ENCODE results near the gene SYCP2. TPM values are rescaled to one million over a fixed set of nuclear protein-coding genes. Genes with fewer than 3 reads are reported as not detected.
A peak's percentile ranks its signal among the peaks of the same experiment; 100 is the strongest.
"Not testable (repeated sequence)": the region's sequence is repeated elsewhere in the genome, so short reads cannot be mapped to it uniquely, and the experiment has no call there.

SYCP2 gene
- total and polyA plus RNA-seq, 2 experiments from 2014 or later = 0.22 to 0.24 TPM

- H3K4me3 ChIP-seq = no peak overlapping the region
- no peaks in the 10 kb centered on the region for H3K79me2 ChIP-seq (ENCODE audit: insufficient read depth)
- WGBS, 2 experiments (ENCODE audit: low coverage in 1 of 2, low lambda C conversion rate in 2 of 2, missing lambda C conversion rate in 2 of 2) = 61 to 66% methylated on average over 2 of the region's 2 CpGs
- H3K9me3 ChIP-seq (ENCODE audit: low read depth) = no peaks in the 10 kb centered on the region
- no peaks in the 10 kb centered on the region for H3K36me3 ChIP-seq (ENCODE audit: low read depth)
- H3F3A ChIP-seq (ENCODE audit: insufficient read depth) = no peaks in the 10 kb centered on the region
- TF ChIP-seq EZH2phosphoT487 (IDR thresholded peaks at IDR 0.05; ENCODE audit: insufficient read depth, low read depth) = no peak
- no peak for TF ChIP-seq EZH2 (IDR thresholded peaks at IDR 0.05; ENCODE audit: insufficient read depth, poor library complexity, severe bottlenecking)
- no peaks in the 10 kb centered on the region for H3K4me1 ChIP-seq (ENCODE audit: insufficient read depth)
- H3K4me2 ChIP-seq (ENCODE audit: unreplicated experiment) = no peak overlapping the region
- no peak for DNase-seq
- no peak overlapping the region for H3K27ac ChIP-seq
- in situ Hi-C loops (cut with MboI) = no loop called here
- H3K9me2 ChIP-seq (ENCODE audit: insufficient read depth) = no peaks in the 10 kb centered on the region
- no peaks in the 10 kb centered on the region for H3K27me3 ChIP-seq (replicated peaks; ENCODE audit: insufficient read depth)
- no peak overlapping the region for H3K9ac ChIP-seq
- no peak overlapping the region for H2AFZ ChIP-seq
- H4K20me1 ChIP-seq (ENCODE audit: insufficient read depth) = no peaks in the 10 kb centered on the region
Measured at GRCh38 chr20:59961423-59961822, 28.0 kb upstream of the SYCP2 start.

- H3F3A ChIP-seq (ENCODE audit: insufficient read depth) = no peaks in the 10 kb centered on the region
- no peaks in the 10 kb centered on the region for H4K20me1 ChIP-seq (ENCODE audit: insufficient read depth)
- no peak overlapping the region for H3K4me2 ChIP-seq (ENCODE audit: unreplicated experiment)
- in situ Hi-C loops (cut with MboI) = no loop called here
- no peak overlapping the region for H3K27ac ChIP-seq
- DNase-seq = no peak
- H3K4me1 ChIP-seq (ENCODE audit: insufficient read depth) = no peaks in the 10 kb centered on the region
- no peak overlapping the region for H2AFZ ChIP-seq
- H3K79me2 ChIP-seq (ENCODE audit: insufficient read depth) = no peaks in the 10 kb centered on the region
- H3K4me3 ChIP-seq = no peak overlapping the region
- no peak overlapping the region for H3K9ac ChIP-seq
- no peaks in the 10 kb centered on the region for H3K9me3 ChIP-seq (ENCODE audit: low read depth)
- 75 to 78% methylated on average over 4 of the region's 4 CpGs for WGBS, 2 experiments (ENCODE audit: low coverage in 1 of 2, low lambda C conversion rate in 2 of 2, missing lambda C conversion rate in 2 of 2)
- no peaks in the 10 kb centered on the region for H3K27me3 ChIP-seq (replicated peaks; ENCODE audit: insufficient read depth)
- no peaks in the 10 kb centered on the region for H3K9me2 ChIP-seq (ENCODE audit: insufficient read depth)
- TF ChIP-seq EZH2 (IDR thresholded peaks at IDR 0.05; ENCODE audit: insufficient read depth, poor library complexity, severe bottlenecking) (no peak), EZH2phosphoT487 (IDR thresholded peaks at IDR 0.05; ENCODE audit: insufficient read depth, low read depth) (no peak)
- H3K36me3 ChIP-seq (ENCODE audit: low read depth) = no peaks in the 10 kb centered on the region
Measured at GRCh38 chr20:59958626-59959025, 25.2 kb upstream of the SYCP2 start.

GRCh38 chr20:59958123-59958522 is 24.7 kb upstream of the SYCP2 start, which contains the start of gene CDH26:
Gene CDH26, plus strand, starts transcription at chr20:59958423. Its CDS starts 304 bp downstream, at chr20:59958727.
- no peak for DNase-seq
- Histone ChIP-seq H3K9ac (no peak within 1 kb of the TSS), H2AFZ (no peak within 1 kb of the TSS), H3K9me2 (ENCODE audit: insufficient read depth) (no peaks in the 10 kb centered on the region), H3K27me3 (replicated peaks; ENCODE audit: insufficient read depth) (no peaks in the 10 kb centered on the region), H3K9me3 (ENCODE audit: low read depth) (no peaks in the 10 kb centered on the region), H3K79me2 (ENCODE audit: insufficient read depth) (no peaks in the 10 kb centered on the region), H3K4me1 (ENCODE audit: insufficient read depth) (no peaks in the 10 kb centered on the region), H4K20me1 (ENCODE audit: insufficient read depth) (no peaks in the 10 kb centered on the region), H3K4me3 (no peak within 1 kb of the TSS), H3K36me3 (ENCODE audit: low read depth) (no peaks in the 10 kb centered on the region), H3F3A (ENCODE audit: insufficient read depth) (no peaks in the 10 kb centered on the region), H3K4me2 (ENCODE audit: unreplicated experiment) (no peak within 1 kb of the TSS), H3K27ac (no peak within 1 kb of the TSS)
- WGBS, 2 experiments (ENCODE audit: low coverage in 1 of 2, low lambda C conversion rate in 2 of 2, missing lambda C conversion rate in 2 of 2) = 76 to 83% methylated on average over 5 of the region's 5 CpGs
- in situ Hi-C loops (cut with MboI) = no loop called here
- TF ChIP-seq EZH2phosphoT487 (IDR thresholded peaks at IDR 0.05; ENCODE audit: insufficient read depth, low read depth) = no peak
- no peak for TF ChIP-seq EZH2 (IDR thresholded peaks at IDR 0.05; ENCODE audit: insufficient read depth, poor library complexity, severe bottlenecking)

GRCh38 chr20:59957568-59957967 is 24.1 kb upstream of the SYCP2 start:
- H2AFZ ChIP-seq; H3K4me3 ChIP-seq; H3F3A ChIP-seq (ENCODE audit: insufficient read depth); H3K79me2 ChIP-seq (ENCODE audit: insufficient read depth); H3K27me3 ChIP-seq (replicated peaks; ENCODE audit: insufficient read depth); H3K9me2 ChIP-seq (ENCODE audit: insufficient read depth); H3K9me3 ChIP-seq (ENCODE audit: low read depth); H3K4me1 ChIP-seq (ENCODE audit: insufficient read depth); H3K27ac ChIP-seq; H3K4me2 ChIP-seq (ENCODE audit: unreplicated experiment); H3K9ac ChIP-seq; DNase-seq; H3K36me3 ChIP-seq (ENCODE audit: low read depth); H4K20me1 ChIP-seq (ENCODE audit: insufficient read depth); in situ Hi-C loops (cut with MboI): not testable (repeated sequence)

- H3K27me3 ChIP-seq (replicated peaks; ENCODE audit: insufficient read depth) = no peaks in the 10 kb centered on the region
- WGBS, 2 experiments (ENCODE audit: low coverage in 1 of 2, low lambda C conversion rate in 2 of 2, missing lambda C conversion rate in 2 of 2) = 61 to 62% methylated on average over 8 of the region's 8 CpGs
- H4K20me1 ChIP-seq (ENCODE audit: insufficient read depth) = no peaks in the 10 kb centered on the region
- H3K4me2 ChIP-seq (ENCODE audit: unreplicated experiment) = no peak overlapping the region
- H2AFZ ChIP-seq = no peak overlapping the region
- no peak overlapping the region for H3K27ac ChIP-seq
- no peaks in the 10 kb centered on the region for H3F3A ChIP-seq (ENCODE audit: insufficient read depth)
- no peaks in the 10 kb centered on the region for H3K79me2 ChIP-seq (ENCODE audit: insufficient read depth)
- H3K4me3 ChIP-seq = no peak overlapping the region
- in situ Hi-C loops (cut with MboI) = no loop called here
- no peaks in the 10 kb centered on the region for H3K9me3 ChIP-seq (ENCODE audit: low read depth)
- DNase-seq = peak; percentile 42
- no peak overlapping the region for H3K9ac ChIP-seq
- no peak for TF ChIP-seq EZH2phosphoT487 (IDR thresholded peaks at IDR 0.05; ENCODE audit: insufficient read depth, low read depth)
- no peak for TF ChIP-seq EZH2 (IDR thresholded peaks at IDR 0.05; ENCODE audit: insufficient read depth, poor library complexity, severe bottlenecking)
- H3K9me2 ChIP-seq (ENCODE audit: insufficient read depth) = no peaks in the 10 kb centered on the region
- no peaks in the 10 kb centered on the region for H3K36me3 ChIP-seq (ENCODE audit: low read depth)
- no peaks in the 10 kb centered on the region for H3K4me1 ChIP-seq (ENCODE audit: insufficient read depth)
Measured at GRCh38 chr20:59955131-59955796, 21.8 kb upstream of the SYCP2 start.
